Measurements from ENCODE around the gene HERC4. TPM values are rescaled to one million over a fixed set of nuclear protein-coding genes. Genes with fewer than 3 reads are reported as not detected.

Gene HERC4
- total and polyA plus RNA-seq, 9 of the 15 experiments (the other 6 are each of a cell fraction or from before 2014, with no cell fraction given) = 12.5 to 33.5 (median 22.8) TPM

- CTCF ChIA-PET (ENCODE audit: low intra/inter-chr PET ratio) = no interaction called here
- no peak for FAIRE-seq
- TF ChIP-seq CEBPZ (IDR thresholded peaks at IDR 0.05; ENCODE audit: borderline replicate concordance, low read depth, low read length) = no peak
- TF ChIP-seq CEBPG (CRISPR knock-in tag; IDR thresholded peaks at IDR 0.05) = no peak
- TF ChIP-seq CEBPG (tag; conservative IDR thresholded peaks at IDR 0.05 in 1 of 2, IDR thresholded peaks at IDR 0.05 in 1 of 2) = peak in 1 of 2 experiments; percentile 20; a peak in 1 of 4 replicates
- no TSS peak for BruUV-seq (replicated peaks)
- POLR2A ChIA-PET = interaction anchor here (1.0 kb wide), 1 partner anchor 14 kb away, joined by 3 read pairs; no protein-coding TSS in a partner anchor
- Histone ChIP-seq H2AFZ (ENCODE audit: low read depth, low read length) (no peak overlapping the region), H3K27me3 (ENCODE audit: control insufficient read depth in 2 of 2, insufficient read depth in 2 of 2, low read length in 2 of 2) (peaks cover 0 to 3% of the 10 kb centered on the region in 2 experiments; a peak in 2 of 5 replicates), H3K9me3 (replicated peaks; ENCODE audit: control insufficient read depth, insufficient read depth, low read depth, low read length) (no peaks in the 10 kb centered on the region), H4K20me1 (replicated peaks; ENCODE audit: control insufficient read depth, insufficient read depth, low read length) (no peaks in the 10 kb centered on the region), H3K9me1 (ENCODE audit: control insufficient read depth, insufficient read depth, low read length) (no peaks in the 10 kb centered on the region), H3K9ac (ENCODE audit: insufficient read depth in 1 of 2, low read depth in 2 of 2, low read length in 2 of 2) (no peak overlapping the region), H3K79me2 (ENCODE audit: control insufficient read depth, insufficient read depth, low read length) (no peaks in the 10 kb centered on the region), H3K36me3 (ENCODE audit: control insufficient read depth, insufficient read depth, low read length) (no peaks in the 10 kb centered on the region), H3K27ac (ENCODE audit: extremely low read depth, low read depth, low read length) (no peak overlapping the region), H3K4me3 (no peak overlapping the region), H3K4me1 (replicated peaks in 1 of 2; ENCODE audit: control insufficient read depth in 2 of 2, insufficient read depth in 2 of 2, low read length in 2 of 2) (no peaks in the 10 kb centered on the region), H3K4me2 (ENCODE audit: insufficient read depth, low read length) (no peak overlapping the region)
- intact Hi-C loops (cut with micrococcal nuclease) (no loop called here), in situ Hi-C loops (cut with MboI) (no loop called here)
- DNase-seq (ENCODE audit: extremely low read depth in 1 of 4, low spot score in 3 of 4) = no peak
- WGBS (ENCODE audit: insufficient coverage, low coverage, missing lambda C conversion rate) = 10% methylated on average over 7 of the region's 7 CpGs
- ATAC-seq = no peak
These were observed 12.0 kb upstream of the HERC4 start for GRCh38 chr10:68086910-68087684.
